ENCODE data around the gene FMNL2.

FMNL2 gene

GRCh38 chr2:152542995-152543481 lies 208.1 kb downstream of the FMNL2 start:
- no peak for DNase-seq
- Histone ChIP-seq H3K79me2 (ENCODE audit: insufficient read depth, low read length) (no peaks in the 10 kb centered on the region), H3K9me3 (ENCODE audit: insufficient read depth, low read length, severe bottlenecking) (no peaks in the 10 kb centered on the region), H3K9ac (ENCODE audit: low read depth, low read length) (no peak overlapping the region), H3K27me3 (ENCODE audit: insufficient read depth, low read length, poor library complexity) (no peaks in the 10 kb centered on the region), H3K4me1 (ENCODE audit: insufficient read depth, low read length) (no peaks in the 10 kb centered on the region), H3K27ac (ENCODE audit: low read length) (no peak overlapping the region), H3K36me3 (ENCODE audit: insufficient read depth, low read length) (no peaks in the 10 kb centered on the region), H2AFZ (ENCODE audit: low read depth, low read length) (no peak overlapping the region), H3K4me2 (ENCODE audit: insufficient read depth, low read length) (no peak overlapping the region), H4K20me1 (ENCODE audit: insufficient read depth, low read length) (no peaks in the 10 kb centered on the region), H3K4me3 (ENCODE audit: low read depth in 1 of 2, low read length in 2 of 2) (no peak overlapping the region)
- TF ChIP-seq, protein P1, sequence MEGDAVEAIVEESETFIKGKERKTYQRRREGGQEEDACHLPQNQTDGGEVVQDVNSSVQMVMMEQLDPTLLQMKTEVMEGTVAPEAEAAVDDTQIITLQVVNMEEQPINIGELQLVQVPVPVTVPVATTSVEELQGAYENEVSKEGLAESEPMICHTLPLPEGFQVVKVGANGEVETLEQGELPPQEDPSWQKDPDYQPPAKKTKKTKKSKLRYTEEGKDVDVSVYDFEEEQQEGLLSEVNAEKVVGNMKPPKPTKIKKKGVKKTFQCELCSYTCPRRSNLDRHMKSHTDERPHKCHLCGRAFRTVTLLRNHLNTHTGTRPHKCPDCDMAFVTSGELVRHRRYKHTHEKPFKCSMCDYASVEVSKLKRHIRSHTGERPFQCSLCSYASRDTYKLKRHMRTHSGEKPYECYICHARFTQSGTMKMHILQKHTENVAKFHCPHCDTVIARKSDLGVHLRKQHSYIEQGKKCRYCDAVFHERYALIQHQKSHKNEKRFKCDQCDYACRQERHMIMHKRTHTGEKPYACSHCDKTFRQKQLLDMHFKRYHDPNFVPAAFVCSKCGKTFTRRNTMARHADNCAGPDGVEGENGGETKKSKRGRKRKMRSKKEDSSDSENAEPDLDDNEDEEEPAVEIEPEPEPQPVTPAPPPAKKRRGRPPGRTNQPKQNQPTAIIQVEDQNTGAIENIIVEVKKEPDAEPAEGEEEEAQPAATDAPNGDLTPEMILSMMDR (IDR thresholded peaks at IDR 0.05; ENCODE audit: borderline replicate concordance, extremely low read depth, low read length, poor library complexity, severe bottlenecking), result no peak
- no peak for TF ChIP-seq EZH2 (IDR thresholded peaks at IDR 0.05; ENCODE audit: borderline replicate concordance, low read depth, low read length, severe bottlenecking)
- no peak for ATAC-seq (ENCODE audit: insufficient read depth, low read depth)

GRCh38 chr2:152543717-152544116 lies 208.7 kb downstream of the FMNL2 start:
- Histone ChIP-seq H4K20me1 (ENCODE audit: insufficient read depth, low read length) (no peaks in the 10 kb centered on the region), H3K9ac (ENCODE audit: low read depth, low read length) (no peak overlapping the region), H3K4me2 (ENCODE audit: insufficient read depth, low read length) (no peak overlapping the region), H3K36me3 (ENCODE audit: insufficient read depth, low read length) (no peaks in the 10 kb centered on the region), H2AFZ (ENCODE audit: low read depth, low read length) (no peak overlapping the region), H3K27me3 (ENCODE audit: insufficient read depth, low read length, poor library complexity) (no peaks in the 10 kb centered on the region), H3K9me3 (ENCODE audit: insufficient read depth, low read length, severe bottlenecking) (no peaks in the 10 kb centered on the region), H3K4me1 (ENCODE audit: insufficient read depth, low read length) (no peaks in the 10 kb centered on the region), H3K27ac (ENCODE audit: low read length) (no peak overlapping the region), H3K79me2 (ENCODE audit: insufficient read depth, low read length) (no peaks in the 10 kb centered on the region), H3K4me3 (ENCODE audit: low read depth in 1 of 2, low read length in 2 of 2) (no peak overlapping the region)
- TF ChIP-seq EZH2 (IDR thresholded peaks at IDR 0.05; ENCODE audit: borderline replicate concordance, low read depth, low read length, severe bottlenecking), result no peak
- TF ChIP-seq, protein P1 (IDR thresholded peaks at IDR 0.05; ENCODE audit: borderline replicate concordance, extremely low read depth, low read length, poor library complexity, severe bottlenecking), result no peak
- no peak for ATAC-seq (ENCODE audit: insufficient read depth, low read depth)
- DNase-seq, result no peak

- TF ChIP-seq, protein P1 (IDR thresholded peaks at IDR 0.05; ENCODE audit: borderline replicate concordance, extremely low read depth, low read length, poor library complexity, severe bottlenecking), result no peak
- no peak for TF ChIP-seq EZH2 (IDR thresholded peaks at IDR 0.05; ENCODE audit: borderline replicate concordance, low read depth, low read length, severe bottlenecking)
- DNase-seq, result no peak
Measured at GRCh38 chr2:152544638-152545037, 209.7 kb downstream of the FMNL2 start.

More at GRCh38 chr2:152544638-152545037, 209.7 kb downstream of the FMNL2 start:
- Histone ChIP-seq H3K79me2 (ENCODE audit: insufficient read depth, low read length) (no peaks in the 10 kb centered on the region), H3K27ac (ENCODE audit: low read length) (no peak overlapping the region), H3K4me3 (ENCODE audit: low read depth in 1 of 2, low read length in 2 of 2) (no peak overlapping the region), H3K27me3 (ENCODE audit: insufficient read depth, low read length, poor library complexity) (no peaks in the 10 kb centered on the region), H3K9me3 (ENCODE audit: insufficient read depth, low read length, severe bottlenecking) (no peaks in the 10 kb centered on the region), H4K20me1 (ENCODE audit: insufficient read depth, low read length) (no peaks in the 10 kb centered on the region), H2AFZ (ENCODE audit: low read depth, low read length) (no peak overlapping the region), H3K36me3 (ENCODE audit: insufficient read depth, low read length) (no peaks in the 10 kb centered on the region), H3K4me2 (ENCODE audit: insufficient read depth, low read length) (no peak overlapping the region), H3K9ac (ENCODE audit: low read depth, low read length) (no peak overlapping the region), H3K4me1 (ENCODE audit: insufficient read depth, low read length) (no peaks in the 10 kb centered on the region)
- ATAC-seq (ENCODE audit: insufficient read depth, low read depth), result no peak
